GM12878 (cell line): Measurements from ENCODE around the gene SERPINE2. TPM values are rescaled to one million over a fixed set of nuclear protein-coding genes. Genes with fewer than 3 reads are reported as not detected.

ENCODE experiments used
- ATAC-seq: fragments of 200-7000 bp; cut with Tn5 transposase; 3 replicates; pipeline ENCODE4 v1.9.1; 2020; ENCODE audit warnings: mild to moderate bottlenecking, moderate library complexity
- BruUV-seq: library from RNA; stranded (reverse); fragments of 400-500 nt; replicated peaks from 2 replicates; lab custom pipeline; 2021; lab: Mats Ljungman, UMichigan
- CTCF ChIA-PET: fragments of 300-600 bp; sonication (Branson Sonifier 250); formaldehyde crosslinking; extraction: SDS; loops from one replicate; lab custom pipeline; 2021; ENCODE audit warnings: inconsistent platforms; lab: Yijun Ruan, JAX
- POLR2A ChIA-PET: fragments of 350-600 bp; formaldehyde crosslinking; extraction: SDS; loops from one replicate; lab custom pipeline; 2021; ENCODE audit warnings: inconsistent platforms; lab: Charles Lee
- RAD21 ChIA-PET: fragments of 300-600 bp; sonication (Branson Sonifier 250); formaldehyde crosslinking; loops from one replicate; lab custom pipeline; 2023; ENCODE audit warnings: antibody characterized with exemption; ENCODE audit not compliant: unreplicated experiment; lab: Charles Lee
- SMC1A ChIA-PET: fragments of 300-600 bp; sonication (Branson Sonifier 250); formaldehyde crosslinking; loops from one replicate; lab custom pipeline; 2023; ENCODE audit not compliant: unreplicated experiment, uncharacterized antibody; lab: Charles Lee
- DNase-seq: peaks from one replicate; pipeline ENCODE4 v3.0.0-alpha.2; 2011; ENCODE audit warnings: low read depth, low spot score
- FAIRE-seq: peaks from 3 replicates; lab custom pipeline; 2011; peaks lifted over from hg19 to GRCh38; lab: Jason Lieb, UNC
- H2AFZ ChIP-seq: 2 replicates; pipeline ENCODE4 v1.6.0; 2011; ENCODE audit warnings: low read depth, low read length, control low read depth; ENCODE audit not compliant: control insufficient read depth
- H3K27ac ChIP-seq: 2 replicates; pipeline ENCODE4 v1.5.1; 2011; ENCODE audit warnings: control low read depth; ENCODE audit not compliant: control insufficient read depth, insufficient read depth
- H3K27me3 ChIP-seq, 2 experiments: replicated peaks in 1 of 2; 2 replicates each; pipeline versions ENCODE4 v1.6.0 to v1.6.1; 2011; ENCODE audit warnings: low read length in 1 of 2; ENCODE audit not compliant: control insufficient read depth in 2 of 2, insufficient read depth in 2 of 2
- H3K36me3 ChIP-seq, 2 experiments: 2 replicates each; pipeline ENCODE4 v1.5.1; 2011; ENCODE audit warnings: low read length in 1 of 2; ENCODE audit not compliant: control insufficient read depth in 2 of 2, insufficient read depth in 2 of 2
- H3K4me1 ChIP-seq: 2 replicates; pipeline ENCODE4 v1.6.1; 2011; ENCODE audit warnings: mild to moderate bottlenecking, low read length, moderate library complexity, mixed read lengths; ENCODE audit not compliant: control insufficient read depth, insufficient read depth
- H3K4me2 ChIP-seq: 2 replicates; pipeline ENCODE4 v1.6.0; 2011; ENCODE audit warnings: control low read depth; ENCODE audit not compliant: control insufficient read depth, insufficient read depth
- H3K4me3 ChIP-seq: fragments of 200-600 bp; sonication (generic); 2 replicates; pipeline ENCODE4 v1.5.1; 2016
- H3K79me2 ChIP-seq: 2 replicates; pipeline ENCODE4 v1.6.0; 2011; ENCODE audit warnings: low read length; ENCODE audit not compliant: control insufficient read depth, insufficient read depth
- H3K9ac ChIP-seq: 2 replicates; pipeline ENCODE4 v1.8.0; 2011; ENCODE audit warnings: low read length, control low read depth, mixed read lengths; ENCODE audit not compliant: control insufficient read depth, insufficient read depth
- H3K9me3 ChIP-seq: replicated peaks from 3 replicates; pipeline ENCODE4 v1.5.1; 2011; ENCODE audit warnings: mild to moderate bottlenecking, low read length; ENCODE audit not compliant: control insufficient read depth, insufficient read depth
- H4K20me1 ChIP-seq: 2 replicates; pipeline ENCODE4 v1.6.0; 2011; ENCODE audit not compliant: control insufficient read depth, insufficient read depth
- CREB1 ChIP-seq: IDR thresholded peaks from 2 replicates; pipeline ENCODE4 v1.6.1; 2012; ENCODE audit warnings: low read depth, mild to moderate bottlenecking, inconsistent platforms
- EP300 ChIP-seq, 2 experiments: fragments of 150-350 bp in 1 of 2; IDR thresholded peaks; 2 replicates each; pipeline ENCODE4 v1.6.1; 2011 to 2012; ENCODE audit warnings: low read depth in 2 of 2, low read length in 2 of 2, borderline replicate concordance in 1 of 2, improper control_type of control experiment in 1 of 2, inconsistent platforms in 1 of 2; ENCODE audit not compliant: control insufficient read depth in 1 of 2
- WGBS: methylation state at CpG from one replicate; pipeline ENCODE4 v1.1.6; 2016; ENCODE audit warnings: low lambda C conversion rate; ENCODE audit not compliant: insufficient replicate concordance, insufficient coverage; ENCODE audit errors: missing lambda C conversion rate; 5-methylcytosine and 5-hydroxymethylcytosine counted together
- in situ Hi-C: fragments of 300-500 bp; cut with MboI; formaldehyde crosslinking; loops from 9 replicates; pipeline ENCODE4 v1.14.3; 2018; ENCODE audit warnings: mixed read lengths
- intact Hi-C: fragments of 100-400 bp; cut with micrococcal nuclease; formaldehyde crosslinking; loops from one replicate; pipeline ENCODE4 v1.14.2; 2022; ENCODE audit not compliant: unreplicated experiment
- polyA plus RNA-seq, 11 experiments: library from polyadenylated mRNA; depleted of rRNA in 4 of 11; unstranded in 6 of 11; stranded (reverse) in 5 of 11; fragments of >200 nt; fragmentation: Nextera tagmentation in 4 of 11; fragmentation: Illumina TruSeq in 1 of 11; extraction: Ambion mirVana in 4 of 11; extraction: Trizol in 1 of 11; gene quantifications; 1 replicate in 1 of 11; 2 replicates in 10 of 11; pipeline versions ENCODE4 v1.2.1 to v1.2.3, GENCODE V29; 2011 to 2016; ENCODE audit warnings: inconsistent platforms in 2 of 11, missing spikeins in 2 of 11, low read depth in 1 of 11
- total RNA-seq, 4 experiments: library from RNA; depleted of rRNA in 3 of 4; stranded (reverse); fragments of >200 nt in 3 of 4; fragmentation: Illumina TruSeq in 1 of 4; extraction: Trizol in 1 of 4; gene quantifications; 2 replicates each; pipeline versions ENCODE4 v1.2.1 to v1.2.3, GENCODE V29; 2013 to 2021

The SERPINE2 gene
- total and polyA plus RNA-seq, 10 of the 15 experiments (the other 5 are each of a cell fraction or from before 2014, with no cell fraction given): 0.18 to 1.7 (median 0.39) TPM

DNA sequence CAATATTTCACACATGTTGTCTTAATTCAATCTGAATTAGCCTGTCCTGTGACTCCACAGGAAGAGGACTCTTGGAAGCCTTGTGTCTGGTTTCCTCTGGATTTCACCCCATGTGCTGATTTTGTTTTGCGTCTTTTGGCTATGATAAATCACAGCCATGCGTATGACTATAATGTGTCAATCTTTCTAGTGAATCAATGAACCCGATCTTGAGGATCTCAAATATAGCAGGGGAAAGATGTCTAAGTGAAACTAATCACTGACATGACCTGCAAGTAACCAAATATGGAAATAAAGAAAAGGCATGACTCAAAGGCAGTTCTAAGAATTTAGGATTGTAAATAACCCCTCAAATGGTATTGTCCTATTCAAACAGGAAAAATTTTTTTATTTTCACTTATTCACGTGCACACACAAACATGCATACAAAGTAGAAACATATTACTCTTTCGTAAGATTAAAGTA is 102.2 kb downstream of the SERPINE2 start:
- CTCF ChIA-PET: no interaction called here
- FAIRE-seq (no peak), DNase-seq (no peak), ATAC-seq (no peak)
- in situ Hi-C loops: no loop called here
- Histone ChIP-seq H4K20me1 (no peaks in the 10 kb centered on the region; the same call in 1 of the 2 replicates), H3K27ac (peak overlapping the region; percentile 50; the same call in 1 of the 2 replicates), H3K9me3 (no peaks in the 10 kb centered on the region; the same call in none of the 3 replicates), H3K4me3 (no peak overlapping the region), H3K79me2 (peaks cover 55% of the 10 kb centered on the region), H3K4me2 (peak overlapping the region; percentile 39; the same call in 1 of the 2 replicates), H3K9ac (no peak overlapping the region), H2AFZ (no peak overlapping the region), H3K36me3 (no peaks in the 10 kb centered on the region), H3K4me1 (peaks cover 18% of the 10 kb centered on the region), H3K27me3 (no peaks in the 10 kb centered on the region)
- BruUV-seq: no TSS peak
- no peak for TF ChIP-seq EP300 (IDR thresholded peaks at IDR 0.05; ENCODE audit: borderline replicate concordance in 1 of 2, control insufficient read depth in 1 of 2, low read depth in 2 of 2, low read length in 2 of 2)
- intact Hi-C loops: no loop called here
- whole genome bisulfite sequencing: 28% methylated on average over 5 of the region's 5 CpGs
- RAD21 ChIA-PET: no interaction called here
- SMC1A ChIA-PET: no interaction called here
- POLR2A ChIA-PET: no interaction called here

DNA sequence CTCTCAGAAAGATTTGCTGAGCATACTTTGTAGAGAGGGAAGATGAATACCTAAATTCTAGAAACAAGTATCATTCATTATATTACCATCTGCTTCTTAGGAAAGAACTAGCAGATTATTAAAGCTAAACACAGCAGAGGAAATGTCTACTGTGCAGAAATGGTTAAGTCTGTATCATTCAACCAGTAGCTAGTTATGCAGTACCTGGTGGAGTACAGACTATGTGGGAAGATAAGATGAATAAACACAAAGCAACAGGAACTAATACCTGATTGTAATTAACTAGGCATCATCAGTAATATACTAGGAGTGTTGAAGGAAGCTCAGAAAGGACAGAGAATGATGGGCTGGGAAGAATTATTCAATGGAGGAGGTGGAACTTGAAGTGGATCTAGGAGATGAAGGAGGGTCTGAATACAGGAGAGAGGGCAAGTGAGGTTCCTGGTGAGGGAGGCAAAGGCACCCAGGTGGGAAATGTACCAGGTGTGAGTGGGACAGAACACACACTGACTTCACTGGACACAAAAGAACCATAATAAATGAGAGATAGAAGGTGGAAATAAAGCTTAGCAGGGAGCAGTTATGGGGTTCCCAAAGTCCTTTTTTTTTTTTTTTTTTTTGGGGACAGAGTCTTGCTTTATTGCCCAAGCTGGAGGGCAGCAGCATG is 103.5 kb downstream of the SERPINE2 start:
- ChIA-PET POLR2A (interaction anchor here (0.6 kb wide), 1 partner anchor 221 kb away, joined by 3 read pairs; no protein-coding TSS in a partner anchor), RAD21 (no interaction called here), CTCF (interaction anchor here (0.6 to 1.6 kb wide), 3 partner anchors 75 to 361 kb away, joined by 3 to 4 read pairs (median 3); no protein-coding TSS in a partner anchor), SMC1A (interaction anchor here (1.0 to 1.2 kb wide), 2 partner anchors 60 to 99 kb away, joined by 3 read pairs; no protein-coding TSS in a partner anchor)
- Histone ChIP-seq H3K9me3 (no peaks in the 10 kb centered on the region; the same call in none of the 3 replicates), H2AFZ (no peak overlapping the region), H3K9ac (no peak overlapping the region), H3K4me3 (no peak overlapping the region), H4K20me1 (no peaks in the 10 kb centered on the region; the same call in 1 of the 2 replicates), H3K4me1 (peaks cover 11% of the 10 kb centered on the region), H3K4me2 (no peak overlapping the region), H3K36me3 (no peaks in the 10 kb centered on the region; a peak in 1 of 4 replicates), H3K27me3 (no peaks in the 10 kb centered on the region), H3K27ac (no peak overlapping the region), H3K79me2 (peaks cover 51% of the 10 kb centered on the region)
- no peak for TF ChIP-seq CREB1
- no peak for DNase-seq
- no TSS peak for BruUV-seq
- intact Hi-C loops: no loop called here
- no peak for ATAC-seq
- in situ Hi-C loops: no loop called here
- FAIRE-seq: no peak
